Measurements from ENCODE around the gene SPANXD. TPM values are rescaled to one million over a fixed set of nuclear protein-coding genes. Genes with fewer than 3 reads are reported as not detected.
"Not testable (repeated sequence)": the region's sequence is repeated elsewhere in the genome, so short reads cannot be mapped to it uniquely, and the experiment has no call there.

Gene SPANXD
- polyA plus RNA-seq (2013, experiment 1 of 2; ENCODE audit: insufficient read length): not detected
- polyA plus RNA-seq (2013, experiment 2 of 2; ENCODE audit: insufficient read length): not detected

GRCh38 chrX:141698639-141699038 lies at the start of gene SPANXD:
Gene SPANXD, minus strand, starts transcription at chrX:141698739. Its CDS starts 334 bp downstream, at chrX:141698405.
- not testable (repeated sequence) for DNase-seq

- DNase-seq: no peak
Observed at GRCh38 chrX:141742666-141743065, 44.1 kb upstream of the SPANXD start.

- DNase-seq: no peak
Observed at GRCh38 chrX:141736656-141737055, 38.1 kb upstream of the SPANXD start.

- DNase-seq: peak; percentile 21
Observed at GRCh38 chrX:141733371-141733770, 34.8 kb upstream of the SPANXD start.

GRCh38 chrX:141732031-141732430 lies 33.5 kb upstream of the SPANXD start:
- peak; percentile 9 for DNase-seq

GRCh38 chrX:141724186-141724585 lies 25.6 kb upstream of the SPANXD start:
- no peak for DNase-seq

- DNase-seq: no peak
Observed at GRCh38 chrX:141714680-141715079, 16.1 kb upstream of the SPANXD start.

- DNase-seq: no peak
Observed at GRCh38 chrX:141701072-141701471, 2.5 kb upstream of the SPANXD start.

GRCh38 chrX:141673946-141674345 lies 24.6 kb downstream of the SPANXD start:
- no peak for DNase-seq

GRCh38 chrX:141669689-141670088 lies 28.9 kb downstream of the SPANXD start:
- no peak for DNase-seq

GRCh38 chrX:141668371-141668770 lies 30.2 kb downstream of the SPANXD start:
- DNase-seq: no peak

- DNase-seq: no peak
Observed at GRCh38 chrX:141662781-141663180, 35.8 kb downstream of the SPANXD start.

- no peak for DNase-seq
Observed at GRCh38 chrX:141652286-141652685, 46.3 kb downstream of the SPANXD start.

Measured in fibroblast of skin of abdomen (primary cell).